ENCODE results near the gene ZNF280C.

Gene ZNF280C

GRCh38 chrX:130176942-130177341 is 91.8 kb downstream of the ZNF280C start:
- H3K9me3 Mint-ChIP-seq: no peaks in the 10 kb centered on the region
- no peaks in the 10 kb centered on the region for H3K36me3 Mint-ChIP-seq
- DNase-seq (ENCODE audit: low spot score in 2 of 2) (no peak), ATAC-seq (ENCODE audit: low read depth) (no peak)
- H3K27me3 Mint-ChIP-seq: no peaks in the 10 kb centered on the region
- peak overlapping the region; percentile 60 for H3K27ac Mint-ChIP-seq
- H3K4me1 Mint-ChIP-seq: peaks cover 44% of the 10 kb centered on the region
- H3K4me3 Mint-ChIP-seq: no peak overlapping the region

GRCh38 chrX:130176354-130176776 is 92.3 kb downstream of the ZNF280C start:
- DNase-seq (ENCODE audit: low spot score in 2 of 2) (no peak), ATAC-seq (ENCODE audit: low read depth) (peak; percentile 69)
- Mint-ChIP-seq H3K4me1 (peaks cover 44% of the 10 kb centered on the region), H3K27me3 (no peaks in the 10 kb centered on the region), H3K4me3 (peak overlapping the region; percentile 52), H3K27ac (peak overlapping the region; percentile 84), H3K9me3 (no peaks in the 10 kb centered on the region), H3K36me3 (no peaks in the 10 kb centered on the region)

- Mint-ChIP-seq H3K4me3 (no peak overlapping the region), H3K27me3 (no peaks in the 10 kb centered on the region), H3K9me3 (no peaks in the 10 kb centered on the region), H3K4me1 (peaks cover 50% of the 10 kb centered on the region), H3K36me3 (no peaks in the 10 kb centered on the region), H3K27ac (no peak overlapping the region)
- ATAC-seq (ENCODE audit: low read depth) (no peak), DNase-seq (ENCODE audit: low spot score in 2 of 2) (no peak)
These were observed 93.8 kb downstream of the ZNF280C start for GRCh38 chrX:130174937-130175336.

GRCh38 chrX:130174045-130174704 is 94.5 kb downstream of the ZNF280C start:
- no peaks in the 10 kb centered on the region for H3K9me3 Mint-ChIP-seq
- no peak for ATAC-seq (ENCODE audit: low read depth)
- DNase-seq (ENCODE audit: low spot score in 2 of 2): no peak
- H3K27ac Mint-ChIP-seq: peak overlapping the region; percentile 79
- H3K4me3 Mint-ChIP-seq: peak overlapping the region; percentile 88
- H3K4me1 Mint-ChIP-seq: peaks cover 50% of the 10 kb centered on the region
- H3K36me3 Mint-ChIP-seq: no peaks in the 10 kb centered on the region
- no peaks in the 10 kb centered on the region for H3K27me3 Mint-ChIP-seq

- Mint-ChIP-seq H3K27me3 (no peaks in the 10 kb centered on the region), H3K4me3 (peak overlapping the region; percentile 88), H3K4me1 (peaks cover 50% of the 10 kb centered on the region), H3K36me3 (no peaks in the 10 kb centered on the region), H3K9me3 (no peaks in the 10 kb centered on the region), H3K27ac (peak overlapping the region; percentile 79)
- ATAC-seq (ENCODE audit: low read depth) (no peak), DNase-seq (ENCODE audit: low spot score in 2 of 2) (no peak)
These were observed 95.4 kb downstream of the ZNF280C start for GRCh38 chrX:130173190-130173895.

- H3K36me3 Mint-ChIP-seq: no peaks in the 10 kb centered on the region
- DNase-seq (ENCODE audit: low spot score in 2 of 2) (no peak), ATAC-seq (ENCODE audit: low read depth) (no peak)
- H3K4me3 Mint-ChIP-seq: peak overlapping the region; percentile 88
- H3K9me3 Mint-ChIP-seq: no peaks in the 10 kb centered on the region
- peaks cover 42% of the 10 kb centered on the region for H3K4me1 Mint-ChIP-seq
- H3K27ac Mint-ChIP-seq: peak overlapping the region; percentile 79
- no peaks in the 10 kb centered on the region for H3K27me3 Mint-ChIP-seq
These were observed 96.4 kb downstream of the ZNF280C start for GRCh38 chrX:130172127-130172845.

- Mint-ChIP-seq H3K4me1 (peaks cover 38% of the 10 kb centered on the region), H3K27me3 (no peaks in the 10 kb centered on the region)
- DNase-seq (ENCODE audit: low spot score in 2 of 2): no peak
These were observed 97.1 kb downstream of the ZNF280C start, which contains the start of gene RAB33A for GRCh38 chrX:130171446-130172126. RAB33A (plus strand) TSS chrX:130171962; CDS start chrX:130172063, 101 bp downstream.

GRCh38 chrX:130170752-130171445 is 97.8 kb downstream of the ZNF280C start:
- H3K27ac Mint-ChIP-seq: peak overlapping the region; percentile 41
- H3K4me3 Mint-ChIP-seq: peak overlapping the region; percentile 88
- H3K36me3 Mint-ChIP-seq: no peaks in the 10 kb centered on the region
- no peaks in the 10 kb centered on the region for H3K9me3 Mint-ChIP-seq
- no peaks in the 10 kb centered on the region for H3K27me3 Mint-ChIP-seq
- DNase-seq (ENCODE audit: low spot score in 2 of 2) (peak; percentile 36 to 39), ATAC-seq (ENCODE audit: low read depth) (peak; percentile 77)
- peaks cover 32% of the 10 kb centered on the region for H3K4me1 Mint-ChIP-seq

More at GRCh38 chrX:130171446-130172126, 97.1 kb downstream of the ZNF280C start, which contains the start of gene RAB33A:
- no peaks in the 10 kb centered on the region for H3K36me3 Mint-ChIP-seq
- peak within 1 kb of the TSS; percentile 88 for H3K4me3 Mint-ChIP-seq
- H3K27ac Mint-ChIP-seq: peak within 1 kb of the TSS; percentile 79
- peak; percentile 54 for ATAC-seq (ENCODE audit: low read depth)
- no peaks in the 10 kb centered on the region for H3K9me3 Mint-ChIP-seq

- no peak for DNase-seq (ENCODE audit: low spot score in 2 of 2)
- H3K36me3 Mint-ChIP-seq: no peaks in the 10 kb centered on the region
- ATAC-seq (ENCODE audit: low read depth): no peak
- H3K4me3 Mint-ChIP-seq: peak overlapping the region; percentile 98
- peaks cover 9% of the 10 kb centered on the region for H3K4me1 Mint-ChIP-seq
- no peaks in the 10 kb centered on the region for H3K27me3 Mint-ChIP-seq
- no peaks in the 10 kb centered on the region for H3K9me3 Mint-ChIP-seq
- H3K27ac Mint-ChIP-seq: peak overlapping the region; percentile 91
These were observed 101.7 kb downstream of the ZNF280C start for GRCh38 chrX:130167040-130167439.

GRCh38 chrX:130166503-130166777 is 102.3 kb downstream of the ZNF280C start:
- H3K36me3 Mint-ChIP-seq: no peaks in the 10 kb centered on the region
- peaks cover 9% of the 10 kb centered on the region for H3K4me1 Mint-ChIP-seq
- no peak for DNase-seq (ENCODE audit: low spot score in 2 of 2)
- no peaks in the 10 kb centered on the region for H3K27me3 Mint-ChIP-seq
- peak overlapping the region; percentile 98 for H3K4me3 Mint-ChIP-seq
- H3K27ac Mint-ChIP-seq: peak overlapping the region; percentile 91
- no peaks in the 10 kb centered on the region for H3K9me3 Mint-ChIP-seq
- no peak for ATAC-seq (ENCODE audit: low read depth)

- H3K4me1 Mint-ChIP-seq: peaks cover 9% of the 10 kb centered on the region
- no peaks in the 10 kb centered on the region for H3K27me3 Mint-ChIP-seq
- peak within 1 kb of the TSS; percentile 91 for H3K27ac Mint-ChIP-seq
- no peaks in the 10 kb centered on the region for H3K9me3 Mint-ChIP-seq
- ATAC-seq (ENCODE audit: low read depth) (peak; percentile 91), DNase-seq (ENCODE audit: low spot score in 2 of 2) (peak; percentile 70 to 71)
- peak within 1 kb of the TSS; percentile 98 for H3K4me3 Mint-ChIP-seq
- no peaks in the 10 kb centered on the region for H3K36me3 Mint-ChIP-seq
These were observed 102.8 kb downstream of the ZNF280C start, which contains the start of gene AIFM1 for GRCh38 chrX:130165703-130166502. AIFM1 (minus strand) TSS chrX:130165841; CDS start chrX:130165656, 185 bp downstream.

- H3K4me3 Mint-ChIP-seq: peak overlapping the region; percentile 98
- no peaks in the 10 kb centered on the region for H3K27me3 Mint-ChIP-seq
- H3K27ac Mint-ChIP-seq: peak overlapping the region; percentile 91
- no peaks in the 10 kb centered on the region for H3K9me3 Mint-ChIP-seq
- H3K36me3 Mint-ChIP-seq: no peaks in the 10 kb centered on the region
- H3K4me1 Mint-ChIP-seq: peaks cover 5% of the 10 kb centered on the region
- ATAC-seq (ENCODE audit: low read depth): peak; percentile 47
- DNase-seq (ENCODE audit: low spot score in 2 of 2): no peak
These were observed 103.5 kb downstream of the ZNF280C start for GRCh38 chrX:130165181-130165702.

All from memory B cell (primary cell).